GM12892 (cell line): ENCODE results near the gene PAX7.

Experiments used
- POLR2A ChIP-seq: IDR thresholded peaks from 2 replicates; pipeline ENCODE4 v1.6.1; 2011; ENCODE audit warnings: low read depth, low read length, control low read depth
- POLR2AphosphoS5 ChIP-seq: IDR thresholded peaks from 2 replicates; pipeline ENCODE4 v1.6.1; 2011; ENCODE audit warnings: low read depth, low read length, control low read depth
- TAF1 ChIP-seq: IDR thresholded peaks from 2 replicates; pipeline ENCODE4 v1.6.1; 2011; ENCODE audit warnings: low read depth, mild to moderate bottlenecking, control low read depth, low read length, borderline replicate concordance

- no peak for TF ChIP-seq POLR2A
- no peak for TF ChIP-seq POLR2AphosphoS5
- no peak for TF ChIP-seq TAF1
These were observed 101.1 kb downstream of the PAX7 start for GRCh38 chr1:18731591-18732235.
